Small intestine (tissue), 7 donors: ENCODE measurements around the gene STYXL1. TPM values are rescaled to one million over a fixed set of nuclear protein-coding genes. Genes with fewer than 3 reads are reported as not detected.

Source experiments
- DNase-seq, 2 donors: peaks; one replicate each; pipeline versions ENCODE4 v3.0.0 to v3.0.0-alpha.2; 2013
- FAIRE-seq: peaks from 2 replicates; lab custom pipeline; 2012; peaks lifted over from hg19 to GRCh38; lab: Jason Lieb, UNC
- H3K27ac ChIP-seq, 3 donors: one replicate each; pipeline ENCODE4 v1.5.1; 2013; ENCODE audit warnings: low read length in 2 of 3, mild to moderate bottlenecking in 2 of 3, control low read depth in 1 of 3, inconsistent platforms in 1 of 3, low read depth in 1 of 3, moderate library complexity in 1 of 3
- H3K27me3 ChIP-seq, 3 donors: one replicate each; pipeline ENCODE4 v1.6.1; 2013; ENCODE audit warnings: low read length in 3 of 3, inconsistent platforms in 1 of 3; ENCODE audit not compliant: control insufficient read depth in 3 of 3, insufficient read depth in 3 of 3
- H3K36me3 ChIP-seq, 3 donors: one replicate each; pipeline ENCODE4 v1.6.1; 2013; ENCODE audit warnings: low read length in 3 of 3, inconsistent platforms in 1 of 3, low read depth in 1 of 3, mild to moderate bottlenecking in 1 of 3, moderate library complexity in 1 of 3; ENCODE audit not compliant: control insufficient read depth in 3 of 3, insufficient read depth in 2 of 3
- H3K4me1 ChIP-seq, 3 donors: one replicate each; pipeline ENCODE4 v1.6.1; 2013; ENCODE audit warnings: low read length in 2 of 3, inconsistent platforms in 1 of 3, low read depth in 1 of 3, mild to moderate bottlenecking in 1 of 3, moderate library complexity in 1 of 3; ENCODE audit not compliant: control insufficient read depth in 3 of 3, insufficient read depth in 2 of 3
- H3K4me3 ChIP-seq, 3 donors: one replicate each; pipeline ENCODE4 v1.5.1; 2013; ENCODE audit warnings: low read length in 3 of 3, control low read depth in 1 of 3, inconsistent platforms in 1 of 3, low read depth in 1 of 3, mild to moderate bottlenecking in 1 of 3, moderate library complexity in 1 of 3
- H3K9me3 ChIP-seq, 2 donors: one replicate each; pipeline ENCODE4 v1.6.1; 2013; ENCODE audit warnings: low read depth in 1 of 2, low read length in 1 of 2; ENCODE audit not compliant: control insufficient read depth in 2 of 2, insufficient read depth in 1 of 2
- WGBS, 3 donors: extraction: QIAGEN DNeasy Blood & Tissue Kit; methylation state at CpG; one replicate each; pipeline ENCODE4 v1.1.7; 2013; 5-methylcytosine and 5-hydroxymethylcytosine counted together
- polyA plus RNA-seq, 4 donors: library from polyadenylated mRNA; stranded (reverse) in 3 of 4; unstranded in 1 of 4; fragments of 200-250 nt in 3 of 4; fragments of 120-200 nt in 1 of 4; gene quantifications; one replicate each; pipeline versions ENCODE4 v1.2.1 to v1.2.3, GENCODE V29; 2013
- donor health status: healthy with polysubstance abuse.
- donor health status: control.
- donor health status: control.
- donor health status: Bipolar disorder and iron deficiency.
- donor health status: healthy.

STYXL1 gene
- polyA plus RNA-seq, 4 donors: 25.9 to 62.3 (median 39.9) TPM

DNA sequence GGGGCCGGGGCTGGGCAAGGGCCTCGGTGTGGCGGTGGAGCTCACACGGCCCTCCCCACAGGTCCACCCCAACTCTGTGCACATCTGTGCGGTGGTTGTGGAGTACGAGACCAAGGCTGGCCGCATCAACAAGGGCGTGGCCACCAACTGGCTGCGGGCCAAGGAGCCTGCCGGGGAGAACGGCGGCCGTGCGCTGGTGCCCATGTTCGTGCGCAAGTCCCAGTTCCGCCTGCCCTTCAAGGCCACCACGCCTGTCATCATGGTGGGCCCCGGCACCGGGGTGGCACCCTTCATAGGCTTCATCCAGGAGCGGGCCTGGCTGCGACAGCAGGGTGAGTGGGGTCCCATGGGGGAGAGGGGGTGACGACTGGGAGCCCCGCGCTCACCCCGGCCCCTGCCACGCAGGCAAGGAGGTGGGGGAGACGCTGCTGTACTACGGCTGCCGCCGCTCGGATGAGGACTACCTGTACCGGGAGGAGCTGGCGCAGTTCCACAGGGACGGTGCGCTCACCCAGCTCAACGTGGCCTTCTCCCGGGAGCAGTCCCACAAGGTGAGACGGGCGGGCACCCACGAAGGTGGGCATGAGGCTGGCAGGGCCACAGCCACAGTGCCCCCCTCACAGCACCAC is 62.2 kb downstream of the STYXL1 start:
- H3K27ac ChIP-seq: peak overlapping the region in 1 of 3 donors; percentile 30
- no peaks in the 10 kb centered on the region for H3K27me3 ChIP-seq
- H3K36me3 ChIP-seq: peaks cover 10 to 81% (median 27%) of the 10 kb centered on the region in 3 donors
- peaks cover 0 to under 1% (median 0%) of the 10 kb centered on the region in 3 donors for H3K4me1 ChIP-seq
- DNase-seq (peak in 1 of 2 donors; percentile 70), FAIRE-seq (no peak)
- no peaks in the 10 kb centered on the region for H3K9me3 ChIP-seq
- H3K4me3 ChIP-seq: no peak overlapping the region
- WGBS, 3 donors: 64 to 78% (median 69%) methylated on average over 31 to 41 of the region's 41 CpGs

DNA sequence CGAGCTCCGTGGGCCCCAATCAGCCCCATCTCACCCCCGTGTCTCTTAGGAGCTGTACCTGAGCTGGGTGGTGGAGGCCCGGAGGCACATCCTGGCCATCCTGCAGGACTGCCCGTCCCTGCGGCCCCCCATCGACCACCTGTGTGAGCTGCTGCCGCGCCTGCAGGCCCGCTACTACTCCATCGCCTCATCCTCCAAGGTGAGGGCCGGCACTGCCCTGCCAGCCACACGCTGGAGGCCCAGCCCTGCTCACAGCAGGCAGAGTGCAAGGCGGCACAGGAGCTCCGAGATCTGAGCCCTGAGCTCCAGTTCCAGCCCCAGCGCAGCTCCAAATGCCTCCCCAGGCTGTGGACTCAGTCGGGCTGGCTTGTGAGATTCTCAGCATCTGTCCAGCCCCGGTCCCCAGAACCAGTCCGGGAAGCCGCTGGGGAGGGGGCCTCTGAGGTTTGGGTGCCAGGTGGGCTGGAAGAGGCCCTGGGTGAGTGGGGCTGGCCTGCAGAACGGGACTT is 62.7 kb downstream of the STYXL1 start:
- no peaks in the 10 kb centered on the region for H3K27me3 ChIP-seq
- H3K36me3 ChIP-seq: peaks cover 10 to 84% (median 27%) of the 10 kb centered on the region in 3 donors
- no peak overlapping the region for H3K4me3 ChIP-seq
- FAIRE-seq (no peak), DNase-seq (no peak)
- 78 to 89% (median 84%) methylated on average over 19 to 21 of the region's 21 CpGs for WGBS, 3 donors
- no peaks in the 10 kb centered on the region for H3K9me3 ChIP-seq
- H3K27ac ChIP-seq: no peak overlapping the region
- peaks cover 0 to 6% (median 0%) of the 10 kb centered on the region in 3 donors for H3K4me1 ChIP-seq

DNA sequence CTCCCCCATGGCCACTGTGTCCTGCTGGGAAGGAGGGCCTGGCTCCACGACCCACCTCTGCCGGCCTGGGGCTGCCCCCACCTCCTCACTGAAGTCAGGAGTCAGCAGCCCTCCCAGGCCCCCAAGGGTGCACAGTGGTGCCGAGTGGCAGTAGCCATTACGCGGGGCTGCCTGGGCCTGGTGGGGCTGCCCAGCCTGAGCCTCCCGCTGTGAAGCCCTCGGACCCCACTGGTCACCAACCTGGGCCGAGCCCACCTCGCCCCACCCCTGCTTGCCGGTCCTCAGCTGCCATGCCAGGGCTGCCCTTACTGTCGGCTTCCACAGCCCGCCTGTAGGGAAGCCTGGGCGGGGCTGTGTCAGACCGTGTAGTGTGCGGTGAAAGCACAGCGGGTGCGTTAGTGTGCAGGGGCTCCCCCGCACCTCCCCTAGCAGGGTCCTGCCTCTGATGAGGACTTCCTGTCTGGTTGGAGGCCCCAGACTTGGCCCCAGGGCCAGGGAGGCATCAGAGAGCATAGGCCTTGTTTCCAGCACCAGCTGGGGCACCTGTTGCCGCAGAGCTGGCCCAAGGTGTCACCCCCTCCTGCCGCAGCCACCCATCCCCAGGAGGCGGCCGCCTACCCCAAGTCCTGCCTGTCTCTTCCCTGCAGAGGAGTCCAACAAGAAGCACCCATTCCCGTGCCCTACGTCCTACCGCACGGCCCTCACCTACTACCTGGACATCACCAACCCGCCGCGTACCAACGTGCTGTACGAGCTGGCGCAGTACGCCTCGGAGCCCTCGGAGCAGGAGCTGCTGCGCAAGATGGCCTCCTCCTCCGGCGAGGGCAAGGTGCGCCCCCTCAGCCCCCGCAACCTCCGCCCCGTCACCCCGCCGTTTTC is 63.4 kb downstream of the STYXL1 start:
- Histone ChIP-seq H3K36me3 (peaks cover 10 to 88% (median 27%) of the 10 kb centered on the region in 3 donors), H3K4me3 (no peak overlapping the region), H3K9me3 (no peaks in the 10 kb centered on the region), H3K4me1 (peaks cover 0 to 12% (median 0%) of the 10 kb centered on the region in 3 donors), H3K27me3 (no peaks in the 10 kb centered on the region), H3K27ac (peak overlapping the region in 1 of 3 donors; percentile 9)
- WGBS, 3 donors: 92 to 94% (median 92%) methylated on average over 35 to 44 of the region's 44 CpGs
- FAIRE-seq (no peak), DNase-seq (no peak)

DNA sequence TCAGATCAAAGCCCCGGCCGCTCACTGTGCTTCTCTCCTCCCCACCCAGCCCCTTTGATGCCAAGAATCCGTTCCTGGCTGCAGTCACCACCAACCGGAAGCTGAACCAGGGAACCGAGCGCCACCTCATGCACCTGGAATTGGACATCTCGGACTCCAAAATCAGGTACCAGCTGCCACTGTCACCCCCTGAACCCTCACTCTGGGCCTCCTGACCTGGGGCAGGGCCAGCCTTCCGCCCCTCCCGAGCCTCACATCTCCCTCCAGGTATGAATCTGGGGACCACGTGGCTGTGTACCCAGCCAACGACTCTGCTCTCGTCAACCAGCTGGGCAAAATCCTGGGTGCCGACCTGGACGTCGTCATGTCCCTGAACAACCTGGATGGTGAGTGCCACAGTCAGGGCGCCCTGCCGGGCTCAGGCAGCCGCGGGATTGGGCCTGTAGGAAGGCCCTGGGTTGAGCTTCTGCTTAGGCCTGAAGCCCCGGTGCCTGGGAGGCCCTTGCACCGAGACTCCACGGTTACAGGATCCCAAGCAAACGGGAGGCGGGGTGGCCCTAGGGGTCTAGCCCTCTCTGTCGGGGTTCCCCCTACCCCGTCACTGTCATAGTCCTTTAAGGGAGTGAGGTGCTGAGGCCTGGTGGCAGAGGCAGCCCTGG is 64.2 kb downstream of the STYXL1 start:
- Histone ChIP-seq H3K36me3 (peaks cover 10 to 92% (median 27%) of the 10 kb centered on the region in 3 donors), H3K27me3 (no peaks in the 10 kb centered on the region), H3K9me3 (no peaks in the 10 kb centered on the region), H3K4me1 (peaks cover 0 to 17% (median 0%) of the 10 kb centered on the region in 3 donors), H3K4me3 (no peak overlapping the region), H3K27ac (no peak overlapping the region)
- no peak for DNase-seq
- WGBS, 3 donors: 90 to 91% (median 91%) methylated on average over 26 of the region's 26 CpGs
- FAIRE-seq: no peak

DNA sequence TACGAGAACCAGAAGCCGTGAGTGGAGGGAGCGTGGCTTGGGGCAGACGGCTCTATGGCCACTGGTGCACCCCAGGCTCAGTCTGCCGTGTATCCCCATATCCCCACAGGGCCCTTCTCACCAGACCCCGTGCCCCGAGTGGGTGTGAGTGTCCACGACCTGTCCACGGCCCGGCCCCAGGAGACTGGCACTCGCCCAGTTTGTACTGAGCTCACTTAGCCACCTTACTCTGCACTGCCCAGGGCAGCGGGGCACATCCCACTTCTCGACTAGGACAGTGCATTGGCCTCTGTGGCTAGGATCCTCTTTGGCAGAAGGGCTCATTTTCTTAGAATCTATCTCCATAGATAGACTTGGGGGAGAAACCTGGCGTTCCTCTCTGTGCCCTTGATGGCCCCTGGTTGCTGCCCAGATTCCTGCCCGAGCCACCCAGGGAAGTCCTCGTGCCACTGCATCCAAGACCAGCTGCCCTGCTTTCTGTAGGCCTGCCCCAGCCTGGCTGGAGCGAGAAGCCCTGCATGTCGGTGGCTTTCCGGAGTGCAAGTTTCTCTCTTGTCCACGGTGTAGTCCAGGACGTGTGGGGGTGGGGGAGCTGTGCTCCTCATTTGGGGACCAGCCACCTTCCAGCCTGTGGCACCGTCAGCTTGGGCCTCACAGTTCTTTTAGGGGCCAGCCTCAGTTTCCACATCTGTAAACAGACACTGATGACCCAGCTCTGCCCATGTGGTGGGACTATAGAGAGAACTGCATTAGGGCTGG is 65.3 kb downstream of the STYXL1 start:
- H3K9me3 ChIP-seq: no peaks in the 10 kb centered on the region
- no peaks in the 10 kb centered on the region for H3K27me3 ChIP-seq
- WGBS, 3 donors: 86 to 92% (median 89%) methylated on average over 22 of the region's 22 CpGs
- H3K27ac ChIP-seq: no peak overlapping the region
- no peak for DNase-seq
- peaks cover 10 to 90% (median 27%) of the 10 kb centered on the region in 3 donors for H3K36me3 ChIP-seq
- peaks cover 0 to 17% (median 0%) of the 10 kb centered on the region in 3 donors for H3K4me1 ChIP-seq
- H3K4me3 ChIP-seq: no peak overlapping the region
- no peak for FAIRE-seq

DNA sequence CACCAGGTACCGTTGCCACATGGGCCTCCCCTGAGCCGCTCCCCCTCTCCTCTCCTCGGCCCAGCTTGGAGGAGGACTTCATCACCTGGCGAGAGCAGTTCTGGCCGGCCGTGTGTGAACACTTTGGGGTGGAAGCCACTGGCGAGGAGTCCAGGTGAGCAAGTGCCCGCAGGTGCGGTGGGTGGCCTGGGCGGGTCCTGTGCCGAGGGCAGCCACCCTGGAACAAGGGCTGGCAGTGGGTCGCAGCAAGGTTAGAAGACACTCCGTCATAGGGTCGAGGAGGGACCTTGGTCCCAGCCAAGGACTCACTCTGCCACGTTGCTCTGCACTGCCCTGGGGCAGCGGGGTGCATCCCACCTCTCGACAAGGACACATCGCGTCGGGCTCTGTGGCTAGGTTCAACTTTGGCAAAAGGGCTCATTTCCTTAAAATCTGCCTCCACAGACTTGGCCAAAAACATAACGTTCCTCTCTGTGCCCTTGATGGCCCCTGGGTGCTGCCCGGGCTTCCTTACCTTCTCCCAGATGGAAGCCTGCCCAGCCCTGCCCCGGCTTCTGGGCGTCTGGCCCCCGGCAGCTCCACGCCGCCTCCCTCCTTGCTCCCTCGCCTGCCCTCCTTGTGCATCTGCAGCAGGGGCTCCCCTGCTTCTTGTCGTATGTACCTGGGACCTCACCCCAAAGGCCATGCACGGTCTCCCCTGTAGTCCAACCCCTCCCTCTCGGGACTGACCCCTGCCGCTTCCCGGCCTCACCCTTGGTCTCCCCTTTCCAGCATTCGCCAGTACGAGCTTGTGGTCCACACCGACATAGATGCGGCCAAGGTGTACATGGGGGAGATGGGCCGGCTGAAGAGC is 66.1 kb downstream of the STYXL1 start:
- H3K4me1 ChIP-seq: peaks cover 0 to 17% (median 0%) of the 10 kb centered on the region in 3 donors
- peak overlapping the region in 1 of 3 donors; percentile 92 for H3K27ac ChIP-seq
- no peak for DNase-seq
- H3K27me3 ChIP-seq: no peaks in the 10 kb centered on the region
- WGBS, 3 donors: 88 to 89% (median 88%) methylated on average over 37 to 38 of the region's 38 CpGs
- H3K9me3 ChIP-seq: no peaks in the 10 kb centered on the region
- no peak for FAIRE-seq
- H3K4me3 ChIP-seq: no peak overlapping the region
- H3K36me3 ChIP-seq: peaks cover 6 to 89% (median 19%) of the 10 kb centered on the region in 3 donors

DNA sequence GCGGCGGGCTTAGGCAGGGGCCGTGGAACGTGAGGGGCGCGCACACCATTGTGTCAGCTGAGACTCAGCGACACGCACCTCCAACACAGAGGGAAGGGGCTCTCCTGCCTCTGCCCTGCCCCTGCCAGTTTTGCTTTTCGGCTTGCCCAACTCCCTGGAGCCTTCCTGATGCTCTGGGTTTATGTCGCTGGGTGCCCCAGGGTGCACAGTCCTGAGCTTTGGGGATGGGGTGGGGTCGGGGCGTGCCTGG is 66.7 kb downstream of the STYXL1 start:
- peaks cover 6 to 83% (median 18%) of the 10 kb centered on the region in 3 donors for H3K36me3 ChIP-seq
- 82 to 89% (median 86%) methylated on average over 12 of the region's 12 CpGs for WGBS, 3 donors
- H3K9me3 ChIP-seq: no peaks in the 10 kb centered on the region
- H3K27ac ChIP-seq: peak overlapping the region in 1 of 3 donors; percentile 92
- FAIRE-seq (no peak), DNase-seq (no peak)
- H3K4me3 ChIP-seq: no peak overlapping the region
- H3K27me3 ChIP-seq: no peaks in the 10 kb centered on the region
- H3K4me1 ChIP-seq: peaks cover 0 to 17% (median 0%) of the 10 kb centered on the region in 3 donors
